Ovary (tissue), 9 donors: ENCODE measurements around the gene TMEM132D. TPM values are rescaled to one million over a fixed set of nuclear protein-coding genes. Genes with fewer than 3 reads are reported as not detected.

ENCODE experiments used
- DNase-seq, 5 donors: peaks; one replicate each; pipeline ENCODE4 v3.0.0-alpha.2; 2019 to 2020
- H3K27ac ChIP-seq, 2 donors: fragments of 200-600 bp; one replicate each; pipeline versions ENCODE4 v1.5.1 to v1.8.0; 2019 to 2022
- H3K27me3 ChIP-seq: fragments of 200-600 bp; one replicate; pipeline ENCODE4 v1.8.0; 2022
- H3K36me3 ChIP-seq: fragments of 200-600 bp; sonication (generic); one replicate; pipeline ENCODE4 v1.5.1; 2019
- H3K4me1 ChIP-seq: one replicate; pipeline ENCODE4 v1.8.1; 2013; ENCODE audit warnings: mild to moderate bottlenecking, moderate library complexity; ENCODE audit not compliant: insufficient read depth
- H3K4me3 ChIP-seq: fragments of 200-600 bp; sonication (generic); one replicate; pipeline ENCODE4 v1.5.1; 2017
- H3K9me3 ChIP-seq, 2 donors: fragments of 200-600 bp in 1 of 2; sonication (generic) in 1 of 2; one replicate each; pipeline versions ENCODE4 v1.5.1 to v1.8.1; 2013 to 2019; ENCODE audit warnings: mild to moderate bottlenecking in 1 of 2, moderate library complexity in 1 of 2
- EP300 ChIP-seq: sonication (generic); formaldehyde crosslinking; IDR thresholded peaks from one replicate; pipeline ENCODE4 v1.6.1; 2017; ENCODE audit warnings: antibody characterized with exemption
- POLR2A ChIP-seq: fragments of 450-650 bp; IDR thresholded peaks from one replicate; pipeline ENCODE4 v1.6.1; 2017; ENCODE audit warnings: antibody characterized with exemption, mild to moderate bottlenecking, moderate library complexity
- WGBS, 3 donors: extraction: QIAGEN DNeasy Blood & Tissue Kit in 1 of 3; methylation state at CpG; one replicate each; pipeline versions ENCODE4 v1.1.5 to v1.1.7; 2013 to 2017; 5-methylcytosine and 5-hydroxymethylcytosine counted together
- intact Hi-C, 4 donors: fragments of 100-400 bp; cut with DNase I; formaldehyde crosslinking; loops; one replicate each; pipeline versions ENCODE4 v1.11.0 to v1.15.1; 2022 to 2023
- polyA plus RNA-seq, 2 donors: library from polyadenylated mRNA; stranded (reverse); fragments of 200-250 nt in 1 of 2; fragments of 350-450 nt in 1 of 2; fragmentation: Illumina TruSeq in 1 of 2; extraction: RNeasy Lipid Tissue Mini Kit (QIAGEN cat#74804) in 1 of 2; gene quantifications; one replicate each; pipeline ENCODE4 v1.2.3, GENCODE V29; 2013 to 2014
- total RNA-seq, 7 donors: library from RNA; depleted of rRNA in 2 of 7; stranded (reverse); fragments of >200 nt in 2 of 7; fragmentation: NEBNext Ultra II Directional in 3 of 7; extraction: Animal tissue kit (Norgen Biotek cat#: 25700) in 3 of 7; gene quantifications; one replicate each; pipeline versions ENCODE4 v1.1.0 to v1.2.4, GENCODE V29; 2016 to 2023
- TF ChIP-seq, protein P1 (sequence below), 3 donors: fragments of 450-650 bp in 2 of 3; fragments of 200-600 bp in 1 of 3; IDR thresholded peaks; one replicate each; pipeline versions ENCODE4 v1.5.1 to v1.8.0; 2016 to 2022; ENCODE audit warnings: antibody characterized with exemption in 3 of 3, mild to moderate bottlenecking in 1 of 3
- donor health status: DM: no; HTN: no; CAD: no; lungs with moderate emphysema.
- donor health status: DM: no; HTN: no; CAD: no.
- donor health status: Bipolar disorder and iron deficiency.
- donor health status: DM: yes; HTN: yes; CAD: no.
- donor health status: DM: no; HTN: no; CAD: no.
- donor health status: DM: yes; HTN: yes; CAD: no.

The TMEM132D gene
- total and polyA plus RNA-seq, 9 donors, result 0.04 TPM; not detected in 8

DNA sequence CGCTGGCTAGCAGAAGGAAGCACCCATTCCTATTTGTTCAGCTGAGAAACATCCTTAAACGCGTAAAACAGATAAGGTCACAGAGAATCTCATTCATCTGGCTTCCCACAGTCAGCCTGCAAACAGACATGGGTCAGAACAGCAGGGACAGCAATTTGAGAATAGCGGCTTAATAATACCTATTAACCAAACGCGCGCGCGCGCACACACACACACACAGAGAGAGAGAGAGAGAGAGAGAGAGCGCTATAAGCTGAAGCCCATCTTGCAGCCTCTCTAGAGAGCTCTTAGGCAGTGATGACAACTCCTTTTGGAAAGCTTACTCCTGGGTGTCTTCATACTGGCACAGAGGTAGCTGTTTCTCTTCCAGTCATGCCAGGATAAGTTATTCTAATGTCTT is 26.4 kb downstream of the TMEM132D start:
- Histone ChIP-seq H3K9me3 (no peaks in the 10 kb centered on the region), H3K27ac (no peak overlapping the region), H3K4me1 (no peaks in the 10 kb centered on the region), H3K36me3 (no peaks in the 10 kb centered on the region), H3K4me3 (no peak overlapping the region), H3K27me3 (no peaks in the 10 kb centered on the region)
- WGBS, 3 donors, result 88 to 93% (median 88%) methylated on average over 11 of the region's 11 CpGs
- TF ChIP-seq, protein P1, sequence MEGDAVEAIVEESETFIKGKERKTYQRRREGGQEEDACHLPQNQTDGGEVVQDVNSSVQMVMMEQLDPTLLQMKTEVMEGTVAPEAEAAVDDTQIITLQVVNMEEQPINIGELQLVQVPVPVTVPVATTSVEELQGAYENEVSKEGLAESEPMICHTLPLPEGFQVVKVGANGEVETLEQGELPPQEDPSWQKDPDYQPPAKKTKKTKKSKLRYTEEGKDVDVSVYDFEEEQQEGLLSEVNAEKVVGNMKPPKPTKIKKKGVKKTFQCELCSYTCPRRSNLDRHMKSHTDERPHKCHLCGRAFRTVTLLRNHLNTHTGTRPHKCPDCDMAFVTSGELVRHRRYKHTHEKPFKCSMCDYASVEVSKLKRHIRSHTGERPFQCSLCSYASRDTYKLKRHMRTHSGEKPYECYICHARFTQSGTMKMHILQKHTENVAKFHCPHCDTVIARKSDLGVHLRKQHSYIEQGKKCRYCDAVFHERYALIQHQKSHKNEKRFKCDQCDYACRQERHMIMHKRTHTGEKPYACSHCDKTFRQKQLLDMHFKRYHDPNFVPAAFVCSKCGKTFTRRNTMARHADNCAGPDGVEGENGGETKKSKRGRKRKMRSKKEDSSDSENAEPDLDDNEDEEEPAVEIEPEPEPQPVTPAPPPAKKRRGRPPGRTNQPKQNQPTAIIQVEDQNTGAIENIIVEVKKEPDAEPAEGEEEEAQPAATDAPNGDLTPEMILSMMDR (IDR thresholded peaks at IDR 0.05), result no peak
- no peak for TF ChIP-seq POLR2A
- TF ChIP-seq EP300, result no peak
- intact Hi-C loops, result no loop called here
- no peak for DNase-seq

DNA sequence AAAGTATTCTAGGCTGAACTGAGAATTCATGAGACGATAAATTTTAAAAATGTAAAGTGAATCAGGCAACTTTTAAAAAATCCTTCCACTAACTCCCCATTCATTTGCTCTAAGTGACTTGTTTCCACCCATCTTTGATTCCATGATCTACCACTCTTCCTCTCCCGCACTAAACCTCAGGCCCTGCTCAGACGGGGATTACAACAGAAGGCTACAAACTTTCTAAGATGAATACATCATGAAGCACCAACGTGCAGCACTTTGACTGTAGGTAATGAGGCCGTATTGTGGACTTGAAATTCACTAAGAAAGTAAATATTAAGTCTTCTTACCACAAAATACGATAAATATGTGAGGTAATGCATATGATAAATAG is 30.0 kb downstream of the TMEM132D start:
- H3K4me3 ChIP-seq, result no peak overlapping the region
- TF ChIP-seq POLR2A (no peak), EP300 (no peak)
- TF ChIP-seq, protein P1 (IDR thresholded peaks at IDR 0.05), result no peak
- H3K9me3 ChIP-seq, result no peaks in the 10 kb centered on the region
- DNase-seq, result no peak
- WGBS, 3 donors, result 59 to 63% (median 61%) methylated on average over 6 of the region's 6 CpGs
- intact Hi-C loops, result loop anchor here in 1 of 4 donors (5.0 kb wide), 1 partner anchor 1757 kb away; no protein-coding TSS in a partner anchor
- H3K4me1 ChIP-seq, result no peaks in the 10 kb centered on the region
- no peaks in the 10 kb centered on the region for H3K36me3 ChIP-seq
- H3K27ac ChIP-seq, result no peak overlapping the region
- H3K27me3 ChIP-seq, result no peaks in the 10 kb centered on the region

DNA sequence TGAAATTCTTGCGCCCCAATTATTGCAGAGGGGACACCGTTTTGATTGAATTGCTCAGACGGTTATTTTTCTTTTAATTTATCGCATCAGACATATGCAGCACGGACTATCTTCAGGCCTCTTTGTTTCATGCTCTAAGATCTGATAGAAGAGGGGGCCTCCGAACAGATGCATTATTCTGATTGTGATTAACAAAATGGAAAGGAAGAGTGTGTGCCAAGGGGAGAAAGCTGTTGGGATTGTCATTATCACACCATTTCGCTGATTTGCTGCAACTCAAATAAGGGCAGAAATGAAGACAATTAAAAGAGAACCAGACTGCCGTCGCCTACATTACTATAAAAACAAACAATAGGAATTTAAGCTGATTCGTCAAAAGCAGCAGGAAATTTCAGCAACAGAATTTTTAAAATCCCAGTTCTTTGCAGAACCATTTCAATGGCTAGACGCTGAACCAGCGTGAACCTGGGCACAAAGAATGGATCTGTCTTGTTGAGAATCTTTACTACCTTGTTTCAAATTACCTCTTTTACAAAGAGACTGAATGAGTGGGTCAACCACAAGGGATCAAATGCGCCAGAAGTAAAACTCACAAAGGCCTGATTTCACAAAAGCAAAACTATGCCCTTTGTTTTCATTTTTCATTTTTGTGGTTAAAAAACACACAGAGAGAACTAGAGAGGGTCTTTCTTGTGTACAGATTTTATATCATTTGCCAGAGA is 30.6 kb downstream of the TMEM132D start:
- DNase-seq, result no peak
- H3K4me3 ChIP-seq, result no peak overlapping the region
- no peaks in the 10 kb centered on the region for H3K36me3 ChIP-seq
- H3K27me3 ChIP-seq, result no peaks in the 10 kb centered on the region
- intact Hi-C loops, result loop anchor here in 1 of 4 donors (5.0 kb wide), 1 partner anchor 1756 kb away; no protein-coding TSS in a partner anchor
- no peaks in the 10 kb centered on the region for H3K4me1 ChIP-seq
- H3K9me3 ChIP-seq, result no peaks in the 10 kb centered on the region
- H3K27ac ChIP-seq, result no peak overlapping the region
- no peak for TF ChIP-seq EP300
- TF ChIP-seq, protein P1 (IDR thresholded peaks at IDR 0.05), result no peak
- no peak for TF ChIP-seq POLR2A
- 52 to 70% (median 59%) methylated on average over 13 of the region's 13 CpGs for WGBS, 3 donors

DNA sequence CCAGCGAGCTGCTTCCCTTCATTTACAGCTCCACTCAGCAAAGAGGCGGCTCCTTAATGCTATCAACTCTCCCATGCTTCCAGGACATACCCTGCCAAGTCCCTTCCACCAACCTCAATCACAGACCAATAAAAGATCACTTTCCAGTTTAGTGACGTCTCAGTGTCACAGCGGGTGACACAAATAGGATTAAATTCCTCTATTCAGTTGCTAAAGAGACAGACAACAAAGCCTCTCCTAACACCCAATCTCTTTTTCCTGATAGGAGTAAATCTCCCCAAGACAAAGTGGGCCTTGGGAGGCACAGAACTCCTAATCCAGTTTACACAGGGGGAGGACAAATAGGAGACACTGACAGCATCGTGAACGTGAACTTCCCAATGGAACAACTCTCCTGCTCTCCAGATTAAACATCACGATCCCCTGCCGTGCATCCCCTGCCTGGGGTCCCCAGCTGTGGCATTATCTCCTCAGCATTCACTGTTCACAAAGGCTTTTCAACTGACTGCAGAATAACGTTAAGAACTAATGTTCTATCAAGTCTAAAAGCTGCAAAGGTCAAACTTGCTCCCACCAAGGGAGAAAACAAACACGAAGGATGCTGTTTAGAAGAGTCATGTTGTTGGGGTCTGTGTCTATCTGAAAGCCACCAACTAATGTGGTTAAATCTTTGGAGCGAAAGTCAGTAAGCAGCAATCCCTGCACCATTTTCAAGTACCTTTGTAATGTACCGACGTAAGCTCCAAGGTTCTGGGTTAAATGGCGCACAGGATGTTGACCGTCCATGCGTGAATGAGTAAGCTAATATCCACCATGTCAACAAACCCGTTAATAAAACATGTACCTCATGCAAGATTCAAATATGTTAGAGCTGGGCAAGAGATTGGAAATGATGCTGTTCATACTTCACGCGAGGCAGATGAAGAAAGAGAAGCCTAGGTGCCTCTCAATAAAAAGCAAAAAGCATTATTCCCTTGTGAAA is 31.5 kb downstream of the TMEM132D start:
- intact Hi-C loops, result loop anchor here in 1 of 4 donors (5.0 kb wide), 1 partner anchor 1755 kb away; no protein-coding TSS in a partner anchor
- Histone ChIP-seq H3K9me3 (no peaks in the 10 kb centered on the region), H3K4me3 (no peak overlapping the region), H3K36me3 (no peaks in the 10 kb centered on the region), H3K4me1 (no peaks in the 10 kb centered on the region), H3K27me3 (no peaks in the 10 kb centered on the region), H3K27ac (no peak overlapping the region)
- TF ChIP-seq, protein P1 (IDR thresholded peaks at IDR 0.05), result no peak
- no peak for TF ChIP-seq EP300
- no peak for TF ChIP-seq POLR2A
- no peak for DNase-seq
- WGBS, 3 donors, result 35 to 48% (median 46%) methylated on average over 18 to 19 of the region's 19 CpGs
